Measurements from ENCODE around the gene SPAG6.
"Not testable (repeated sequence)": the region's sequence is repeated elsewhere in the genome, so short reads cannot be mapped to it uniquely, and the experiment has no call there.

The SPAG6 gene

GRCh38 chr10:22345301-22346095, at the start of gene SPAG6:
Gene SPAG6, plus strand, starts transcription at chr10:22345496. Its CDS starts 116 bp downstream, at chr10:22345612.
- peak; percentile 56 for DNase-seq (ENCODE audit: low spot score)

GRCh38 chr10:22301193-22301592, 44.1 kb upstream of the SPAG6 start:
- DNase-seq (ENCODE audit: low spot score): no peak

- no peak for DNase-seq (ENCODE audit: low spot score)
Observed at GRCh38 chr10:22303461-22303860, 41.8 kb upstream of the SPAG6 start.

- DNase-seq (ENCODE audit: low spot score): no peak
Observed at GRCh38 chr10:22305721-22306120, 39.6 kb upstream of the SPAG6 start.

GRCh38 chr10:22308390-22308789, 36.9 kb upstream of the SPAG6 start:
- no peak for DNase-seq (ENCODE audit: low spot score)

- DNase-seq (ENCODE audit: low spot score): no peak
Observed at GRCh38 chr10:22309180-22310000, 35.9 kb upstream of the SPAG6 start.

- not testable (repeated sequence) for DNase-seq (ENCODE audit: low spot score)
Observed at GRCh38 chr10:22310012-22310411, 35.3 kb upstream of the SPAG6 start.

GRCh38 chr10:22310928-22311327, 34.4 kb upstream of the SPAG6 start:
- no peak for DNase-seq (ENCODE audit: low spot score)

- DNase-seq (ENCODE audit: low spot score): no peak
Observed at GRCh38 chr10:22314852-22315251, 30.4 kb upstream of the SPAG6 start.

- DNase-seq (ENCODE audit: low spot score): no peak
Observed at GRCh38 chr10:22315455-22316285, 29.6 kb upstream of the SPAG6 start.

- DNase-seq (ENCODE audit: low spot score): peak; percentile 92
Observed at GRCh38 chr10:22316286-22317075, 28.8 kb upstream of the SPAG6 start, which contains the start of gene COMMD3. Gene COMMD3, plus strand, starts transcription at chr10:22316388. Its CDS starts 30 bp downstream, at chr10:22316418.

- DNase-seq (ENCODE audit: low spot score): no peak
Observed at GRCh38 chr10:22317076-22317370, 28.3 kb upstream of the SPAG6 start.

- no peak for DNase-seq (ENCODE audit: low spot score)
Observed at GRCh38 chr10:22317771-22318565, 27.3 kb upstream of the SPAG6 start.

GRCh38 chr10:22318772-22319171, 26.5 kb upstream of the SPAG6 start:
- no peak for DNase-seq (ENCODE audit: low spot score)

GRCh38 chr10:22319547-22319979, 25.7 kb upstream of the SPAG6 start:
- no peak for DNase-seq (ENCODE audit: low spot score)

GRCh38 chr10:22319980-22320558, 25.2 kb upstream of the SPAG6 start:
- DNase-seq (ENCODE audit: low spot score): no peak

GRCh38 chr10:22320591-22321155, 24.6 kb upstream of the SPAG6 start, which contains the start of gene BMI1:
Gene BMI1, plus strand, starts transcription at chr10:22321099. Its CDS starts 5,351 bp downstream, at chr10:22326450.
- peak; percentile 85 for DNase-seq (ENCODE audit: low spot score)

- peak; percentile 61 for DNase-seq (ENCODE audit: low spot score)
Observed at GRCh38 chr10:22321156-22321923, 24.0 kb upstream of the SPAG6 start.
